Fibroblast of skin of left biceps (primary cell): ENCODE results near the gene ODAD2.

Experiments used
- DNase-seq, 2 experiments: peaks; one replicate each; pipeline ENCODE4 v3.0.0-alpha.2; 2013; ENCODE audit warnings: low read depth in 2 of 2

The ODAD2 gene

DNA sequence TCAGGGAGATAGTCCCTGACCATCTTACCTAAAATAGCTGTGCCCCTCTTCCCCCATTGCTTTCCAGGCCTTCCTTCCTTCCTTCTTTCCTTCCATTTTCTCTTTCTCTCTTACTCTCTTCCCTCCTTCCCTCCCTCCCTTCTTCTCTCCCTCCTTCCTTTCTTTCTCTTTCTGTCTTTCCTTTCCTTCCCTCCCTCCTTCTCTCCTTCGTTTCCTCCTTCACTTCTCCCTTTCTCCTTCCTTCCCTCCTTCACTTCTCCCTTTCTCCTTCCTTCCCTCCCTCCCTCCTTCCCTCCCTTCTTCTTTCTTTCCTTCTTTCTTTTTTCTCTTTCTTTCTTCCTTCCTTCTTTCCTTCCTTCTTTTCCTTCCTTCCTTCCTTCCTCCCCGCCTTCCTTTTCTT is 228.7 kb downstream of the ODAD2 start:
- no peak for DNase-seq
